ENCODE measurements around the gene DMWD.

DMWD gene

GRCh38 chr19:45786533-45786894 lies 6.1 kb downstream of the DMWD start:
- DNase-seq (ENCODE audit: low spot score): no peak

GRCh38 chr19:45785781-45786532 lies 6.7 kb downstream of the DMWD start:
- DNase-seq (ENCODE audit: low spot score): no peak

GRCh38 chr19:45785097-45785496 lies 7.5 kb downstream of the DMWD start:
- DNase-seq (ENCODE audit: low spot score): no peak

DNA sequence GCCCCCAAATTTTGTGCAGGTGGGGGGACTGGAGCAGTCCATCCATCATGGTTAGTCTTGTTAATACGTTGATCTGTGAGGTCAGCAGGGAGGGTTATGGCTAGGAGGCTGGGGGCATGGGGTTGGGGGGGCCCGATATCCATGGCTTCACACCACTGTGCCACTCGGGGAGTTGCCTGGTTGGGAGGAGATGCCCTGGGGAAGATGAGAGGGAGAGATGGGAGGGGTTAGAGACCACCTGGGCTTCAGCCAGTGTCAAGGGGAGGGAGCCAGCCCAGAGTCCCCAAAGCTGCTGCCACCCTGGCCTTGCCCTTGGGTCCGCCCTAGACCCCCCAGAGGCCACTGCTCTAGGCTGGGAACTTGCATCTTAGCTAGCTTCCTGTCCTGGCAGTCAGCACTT lies 8.5 kb downstream of the DMWD start:
- no peak for DNase-seq (ENCODE audit: low spot score)

- DNase-seq (ENCODE audit: low spot score): no peak
Observed at GRCh38 chr19:45782820-45783785, 9.5 kb downstream of the DMWD start.

DNA sequence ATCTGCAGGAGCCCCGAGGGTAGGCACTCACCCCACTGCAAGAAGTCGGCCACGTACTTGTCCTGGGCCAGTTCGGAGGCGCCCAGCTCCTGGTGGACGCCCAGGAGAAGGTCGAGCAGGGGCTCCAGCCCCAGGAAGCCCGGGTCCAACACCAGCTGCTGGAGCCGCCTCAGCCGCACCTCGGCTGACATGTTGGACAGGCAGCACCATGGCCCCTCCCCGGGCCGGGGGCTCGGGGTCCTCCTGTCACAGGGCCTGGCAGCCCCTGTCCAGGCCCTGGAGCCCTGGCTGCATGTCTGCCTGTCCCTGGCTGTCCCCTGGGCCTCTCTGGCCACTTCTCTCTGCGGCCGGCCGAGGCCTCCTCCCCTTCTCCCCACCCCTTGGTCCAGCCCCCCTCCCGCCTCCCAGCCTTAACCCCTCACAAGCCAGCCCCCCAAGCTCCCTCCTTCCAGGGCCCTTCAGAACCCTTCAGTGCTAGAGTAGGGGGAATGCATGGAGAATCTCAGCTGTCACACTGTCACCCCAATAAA lies 10.4 kb downstream of the DMWD start, which contains the start of gene DMPK:
TSS of gene DMPK (minus strand) at position 329 of the 530 bp plus-strand sequence. CDS start at position 191, 138 bp downstream.
- no peak for DNase-seq (ENCODE audit: low spot score)

GRCh38 chr19:45781214-45782161 lies 11.2 kb downstream of the DMWD start:
- no peak for DNase-seq (ENCODE audit: low spot score)

DNA sequence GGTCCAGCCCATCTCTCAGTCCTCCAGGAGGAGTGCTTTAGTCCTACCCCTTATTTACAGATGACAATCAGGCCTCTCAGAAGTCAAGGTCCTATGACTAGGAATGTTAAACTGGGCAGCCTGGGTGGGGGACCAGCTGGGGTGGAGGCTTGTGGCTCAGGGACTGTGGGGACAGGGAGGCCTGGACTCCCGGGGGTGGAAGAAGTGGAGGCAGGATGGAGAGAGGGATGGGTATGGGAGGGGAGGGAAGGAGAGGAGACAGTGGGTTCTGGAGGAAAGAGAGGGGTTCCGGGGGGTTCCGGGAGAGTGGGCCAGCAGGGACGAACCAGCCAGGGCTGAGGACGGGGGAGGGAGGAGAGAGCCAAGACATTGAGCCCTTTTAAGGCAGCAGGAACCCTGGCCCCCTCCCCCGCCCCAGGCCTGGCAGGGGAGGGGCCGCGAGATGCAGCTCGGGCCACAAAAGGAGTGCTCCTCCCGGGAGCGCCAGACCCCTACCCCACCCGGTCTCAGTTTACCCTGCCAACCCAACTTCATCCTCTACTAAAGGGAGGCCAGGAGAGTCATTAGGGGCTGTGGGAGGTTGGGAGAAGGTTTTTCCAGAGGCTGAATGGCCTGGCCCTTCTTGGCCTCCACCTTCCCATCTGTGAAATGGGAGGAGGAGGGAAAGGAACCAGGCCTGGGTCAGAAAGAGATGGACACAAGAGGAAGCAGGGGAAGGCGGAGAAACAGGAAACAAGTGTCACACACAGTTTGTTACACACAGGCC lies 12.0 kb downstream of the DMWD start:
- DNase-seq (ENCODE audit: low spot score): no peak

GRCh38 chr19:45780146-45780447 lies 12.5 kb downstream of the DMWD start:
- DNase-seq (ENCODE audit: low spot score): no peak

- DNase-seq (ENCODE audit: low spot score): no peak
Observed at GRCh38 chr19:45779231-45780145, 13.2 kb downstream of the DMWD start.

- no peak for DNase-seq (ENCODE audit: low spot score)
Observed at GRCh38 chr19:45778010-45778661, 14.5 kb downstream of the DMWD start.

- DNase-seq (ENCODE audit: low spot score): no peak
Observed at GRCh38 chr19:45777395-45777961, 15.2 kb downstream of the DMWD start.

DNA sequence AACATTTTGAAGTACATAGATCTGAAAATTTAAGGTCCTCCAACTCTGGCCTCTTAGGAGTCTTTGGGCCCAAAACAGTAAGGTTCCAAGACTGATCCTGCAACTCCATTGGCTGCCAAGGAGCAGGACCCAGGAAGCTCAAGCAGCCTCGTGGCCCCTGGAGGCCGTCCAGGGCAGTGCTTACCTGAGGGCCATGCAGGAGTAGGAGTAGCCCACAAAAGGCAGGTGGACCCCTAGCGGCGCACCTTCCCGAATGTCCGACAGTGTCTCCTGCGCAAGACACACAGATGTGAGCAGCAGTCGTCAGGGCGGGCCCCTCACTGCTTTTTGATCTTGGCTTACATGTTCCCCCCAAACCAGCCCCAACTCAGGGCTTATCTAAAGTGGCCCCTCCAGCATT lies 17.9 kb downstream of the DMWD start:
- DNase-seq (ENCODE audit: low spot score): no peak

- no peak for DNase-seq (ENCODE audit: low spot score)
Observed at GRCh38 chr19:45773384-45773783, 19.3 kb downstream of the DMWD start.

DNA sequence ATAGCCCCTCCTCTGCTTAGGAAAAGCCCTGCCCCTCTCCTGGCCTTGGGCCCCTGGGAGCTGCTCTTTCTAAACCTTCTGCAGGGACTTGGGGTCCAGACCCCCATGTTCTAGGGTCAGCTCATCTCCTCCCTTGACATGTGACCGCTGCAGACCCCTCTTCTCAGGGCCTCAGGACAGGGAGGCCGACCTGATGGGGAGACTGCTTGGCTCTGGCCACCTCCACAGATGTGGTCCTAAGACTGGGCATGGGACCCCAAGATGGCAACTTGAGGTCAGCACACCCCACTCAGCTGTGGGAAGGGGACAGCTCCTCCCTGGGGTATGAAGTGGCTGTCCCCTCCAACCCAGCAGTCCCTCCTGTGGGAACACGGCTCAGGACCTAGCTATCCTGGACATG lies 19.7 kb downstream of the DMWD start:
- no peak for DNase-seq (ENCODE audit: low spot score)

GRCh38 chr19:45772130-45772840 lies 20.4 kb downstream of the DMWD start:
- no peak for DNase-seq (ENCODE audit: low spot score)

DNA sequence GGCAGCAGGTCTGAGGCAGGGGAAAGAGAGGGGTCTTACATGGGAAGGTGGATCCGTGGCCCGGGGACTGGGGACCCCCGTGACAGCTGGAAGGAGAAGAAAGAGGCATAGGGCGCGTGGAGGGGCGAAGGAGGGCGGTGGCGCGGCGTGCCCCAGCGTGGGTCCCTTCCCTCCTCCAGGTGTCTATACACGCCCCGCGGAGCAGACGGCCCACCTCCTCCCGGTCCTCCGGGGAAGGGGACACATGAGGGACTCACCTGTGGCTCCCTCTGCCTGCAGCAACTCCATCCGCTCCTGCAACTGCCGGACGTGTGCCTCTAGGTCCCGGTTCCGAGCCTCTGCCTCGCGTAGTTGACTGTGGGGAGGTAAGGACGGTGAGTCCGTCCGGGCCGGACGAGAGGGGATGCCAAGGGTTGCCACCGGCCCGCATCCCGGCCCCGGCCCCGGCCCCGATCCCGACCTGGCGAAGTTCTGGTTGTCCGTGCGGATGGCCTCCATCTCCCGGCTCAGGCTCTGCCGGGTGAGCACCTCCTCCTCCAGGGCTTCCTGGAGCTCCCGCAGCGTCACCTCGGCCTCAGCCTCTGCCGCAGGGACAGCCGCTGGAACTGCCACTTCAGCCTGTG lies 21.2 kb downstream of the DMWD start:
- no peak for DNase-seq (ENCODE audit: low spot score)
